ENCODE results near the gene PHLDA1. TPM values are rescaled to one million over a fixed set of nuclear protein-coding genes. Genes with fewer than 3 reads are reported as not detected.

Gene PHLDA1
- total and polyA plus RNA-seq, 9 of the 15 experiments (the other 6 are each of a cell fraction or from before 2014, with no cell fraction given), result 0.15 to 2.9 (median 0.54) TPM

DNA sequence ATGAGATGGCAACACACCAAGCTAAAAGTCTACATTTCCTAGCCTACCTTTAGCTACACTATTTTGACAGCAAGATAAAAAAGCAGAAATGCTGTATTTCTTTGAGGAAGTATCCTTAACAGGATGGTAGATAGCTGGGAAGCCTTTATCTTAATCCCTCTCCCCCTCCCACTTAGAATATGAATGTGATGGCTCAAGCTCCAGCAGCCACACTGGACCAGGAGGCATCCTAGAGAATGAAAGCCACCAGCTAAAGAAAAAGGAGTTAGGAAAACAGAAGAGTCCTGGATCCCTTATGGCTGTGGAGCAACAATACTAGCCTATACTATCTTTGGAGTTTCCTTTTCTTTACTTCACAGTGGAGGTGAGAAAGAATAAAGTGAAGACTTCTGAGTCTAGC, 37.8 kb upstream of the PHLDA1 start:
- Histone ChIP-seq H4K20me1 (replicated peaks; ENCODE audit: control insufficient read depth, insufficient read depth, low read length) (no peaks in the 10 kb centered on the region), H3K79me2 (ENCODE audit: control insufficient read depth, insufficient read depth, low read length) (peaks cover 99% of the 10 kb centered on the region), H3K4me3 (no peak overlapping the region), H3K27ac (ENCODE audit: extremely low read depth, low read depth, low read length) (no peak overlapping the region), H3K27me3 (ENCODE audit: control insufficient read depth in 2 of 2, insufficient read depth in 2 of 2, low read length in 2 of 2) (no peaks in the 10 kb centered on the region), H2AFZ (ENCODE audit: low read depth, low read length) (no peak overlapping the region), H3K36me3 (ENCODE audit: control insufficient read depth, insufficient read depth, low read length) (peaks cover 99% of the 10 kb centered on the region), H3K9me3 (replicated peaks; ENCODE audit: control insufficient read depth, insufficient read depth, low read depth, low read length) (peaks cover 10% of the 10 kb centered on the region), H3K4me1 (replicated peaks in 1 of 2; ENCODE audit: control insufficient read depth in 2 of 2, insufficient read depth in 2 of 2, low read length in 2 of 2) (peaks cover 0 to 4% of the 10 kb centered on the region in 2 experiments; a peak in 2 of 5 replicates), H3K4me2 (ENCODE audit: insufficient read depth, low read length) (no peak overlapping the region), H3K9ac (ENCODE audit: insufficient read depth in 1 of 2, low read depth in 2 of 2, low read length in 2 of 2) (no peak overlapping the region), H3K9me1 (ENCODE audit: control insufficient read depth, insufficient read depth, low read length) (no peaks in the 10 kb centered on the region)
- ChIA-PET POLR2A (interaction anchor here (0.8 to 1.5 kb wide), 2 partner anchors 12 to 15 kb away, joined by 3 to 5 read pairs; no protein-coding TSS in a partner anchor), CTCF (ENCODE audit: low intra/inter-chr PET ratio) (no interaction called here)
- intact Hi-C loops (cut with micrococcal nuclease) (loop anchor here (10.0 kb wide), 1 partner anchor 385 kb away; no protein-coding TSS in a partner anchor), in situ Hi-C loops (cut with MboI) (no loop called here)
- DNase-seq (ENCODE audit: extremely low read depth in 1 of 4, low spot score in 3 of 4) (no peak), FAIRE-seq (no peak), ATAC-seq (peak; percentile 53)
- TF ChIP-seq SREBF1 (IDR thresholded peaks at IDR 0.05; ENCODE audit: borderline replicate concordance, low read depth, low read length) (no peak), MAZ (CRISPR knock-in tag; conservative IDR thresholded peaks at IDR 0.05 in 1 of 2, IDR thresholded peaks at IDR 0.05 in 1 of 2) (peak in 1 of 2 experiments; percentile 47; a peak in 1 of 4 replicates), CTBP1 (IDR thresholded peaks at IDR 0.05; ENCODE audit: borderline replicate concordance) (peak; percentile 39; the same call in 1 of the 2 replicates), SMARCC2 (IDR thresholded peaks at IDR 0.05; ENCODE audit: low read depth) (no peak), ZFP36 (IDR thresholded peaks at IDR 0.05; ENCODE audit: low read depth, low read length, partially characterized antibody) (no peak), MYBL2 (IDR thresholded peaks at IDR 0.05; ENCODE audit: low read depth) (no peak), MYBL2 (CRISPR knock-in tag; IDR thresholded peaks at IDR 0.05; ENCODE audit: borderline replicate concordance) (no peak), KDM1A (IDR thresholded peaks at IDR 0.05) (0 out of 4 replicates have a peak, but pooled peaks of 1 of the 2 experiments have one; percentile 8), HMGN3 (IDR thresholded peaks at IDR 0.05; ENCODE audit: borderline replicate concordance, extremely low read depth, insufficient read length, low read depth, low read length) (no peak), NFATC3 (IDR thresholded peaks at IDR 0.05) (no peak), ASH1L (IDR thresholded peaks at IDR 0.05; ENCODE audit: borderline replicate concordance, low read depth, partially characterized antibody) (no peak)
- TF ChIP-seq, protein P1, sequence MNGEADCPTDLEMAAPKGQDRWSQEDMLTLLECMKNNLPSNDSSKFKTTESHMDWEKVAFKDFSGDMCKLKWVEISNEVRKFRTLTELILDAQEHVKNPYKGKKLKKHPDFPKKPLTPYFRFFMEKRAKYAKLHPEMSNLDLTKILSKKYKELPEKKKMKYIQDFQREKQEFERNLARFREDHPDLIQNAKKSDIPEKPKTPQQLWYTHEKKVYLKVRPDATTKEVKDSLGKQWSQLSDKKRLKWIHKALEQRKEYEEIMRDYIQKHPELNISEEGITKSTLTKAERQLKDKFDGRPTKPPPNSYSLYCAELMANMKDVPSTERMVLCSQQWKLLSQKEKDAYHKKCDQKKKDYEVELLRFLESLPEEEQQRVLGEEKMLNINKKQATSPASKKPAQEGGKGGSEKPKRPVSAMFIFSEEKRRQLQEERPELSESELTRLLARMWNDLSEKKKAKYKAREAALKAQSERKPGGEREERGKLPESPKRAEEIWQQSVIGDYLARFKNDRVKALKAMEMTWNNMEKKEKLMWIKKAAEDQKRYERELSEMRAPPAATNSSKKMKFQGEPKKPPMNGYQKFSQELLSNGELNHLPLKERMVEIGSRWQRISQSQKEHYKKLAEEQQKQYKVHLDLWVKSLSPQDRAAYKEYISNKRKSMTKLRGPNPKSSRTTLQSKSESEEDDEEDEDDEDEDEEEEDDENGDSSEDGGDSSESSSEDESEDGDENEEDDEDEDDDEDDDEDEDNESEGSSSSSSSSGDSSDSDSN (IDR thresholded peaks at IDR 0.05; ENCODE audit: borderline replicate concordance in 1 of 2, low read depth in 2 of 2, low read length in 2 of 2), result no peak
- TF ChIP-seq, protein P2, sequence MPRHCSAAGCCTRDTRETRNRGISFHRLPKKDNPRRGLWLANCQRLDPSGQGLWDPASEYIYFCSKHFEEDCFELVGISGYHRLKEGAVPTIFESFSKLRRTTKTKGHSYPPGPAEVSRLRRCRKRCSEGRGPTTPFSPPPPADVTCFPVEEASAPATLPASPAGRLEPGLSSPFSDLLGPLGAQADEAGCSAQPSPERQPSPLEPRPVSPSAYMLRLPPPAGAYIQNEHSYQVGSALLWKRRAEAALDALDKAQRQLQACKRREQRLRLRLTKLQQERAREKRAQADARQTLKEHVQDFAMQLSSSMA (CRISPR knock-in tag; IDR thresholded peaks at IDR 0.05), result no peak
- TF ChIP-seq, protein P3, sequence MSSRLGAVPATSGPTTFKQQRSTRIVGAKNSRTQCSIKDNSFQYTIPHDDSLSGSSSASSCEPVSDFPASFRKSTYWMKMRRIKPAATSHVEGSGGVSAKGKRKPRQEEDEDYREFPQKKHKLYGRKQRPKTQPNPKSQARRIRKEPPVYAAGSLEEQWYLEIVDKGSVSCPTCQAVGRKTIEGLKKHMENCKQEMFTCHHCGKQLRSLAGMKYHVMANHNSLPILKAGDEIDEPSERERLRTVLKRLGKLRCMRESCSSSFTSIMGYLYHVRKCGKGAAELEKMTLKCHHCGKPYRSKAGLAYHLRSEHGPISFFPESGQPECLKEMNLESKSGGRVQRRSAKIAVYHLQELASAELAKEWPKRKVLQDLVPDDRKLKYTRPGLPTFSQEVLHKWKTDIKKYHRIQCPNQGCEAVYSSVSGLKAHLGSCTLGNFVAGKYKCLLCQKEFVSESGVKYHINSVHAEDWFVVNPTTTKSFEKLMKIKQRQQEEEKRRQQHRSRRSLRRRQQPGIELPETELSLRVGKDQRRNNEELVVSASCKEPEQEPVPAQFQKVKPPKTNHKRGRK (tag; IDR thresholded peaks at IDR 0.05), result no peak
- TF ChIP-seq, protein P4, sequence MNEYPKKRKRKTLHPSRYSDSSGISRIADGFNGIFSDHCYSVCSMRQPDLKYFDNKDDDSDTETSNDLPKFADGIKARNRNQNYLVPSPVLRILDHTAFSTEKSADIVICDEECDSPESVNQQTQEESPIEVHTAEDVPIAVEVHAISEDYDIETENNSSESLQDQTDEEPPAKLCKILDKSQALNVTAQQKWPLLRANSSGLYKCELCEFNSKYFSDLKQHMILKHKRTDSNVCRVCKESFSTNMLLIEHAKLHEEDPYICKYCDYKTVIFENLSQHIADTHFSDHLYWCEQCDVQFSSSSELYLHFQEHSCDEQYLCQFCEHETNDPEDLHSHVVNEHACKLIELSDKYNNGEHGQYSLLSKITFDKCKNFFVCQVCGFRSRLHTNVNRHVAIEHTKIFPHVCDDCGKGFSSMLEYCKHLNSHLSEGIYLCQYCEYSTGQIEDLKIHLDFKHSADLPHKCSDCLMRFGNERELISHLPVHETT (CRISPR knock-in tag; conservative IDR thresholded peaks at IDR 0.05 in 1 of 2, IDR thresholded peaks at IDR 0.05 in 1 of 2), result no peak
- no TSS peak for BruUV-seq (replicated peaks)

Data from K562 (cell line).